Measurements from ENCODE around the gene NINJ1.

DNA sequence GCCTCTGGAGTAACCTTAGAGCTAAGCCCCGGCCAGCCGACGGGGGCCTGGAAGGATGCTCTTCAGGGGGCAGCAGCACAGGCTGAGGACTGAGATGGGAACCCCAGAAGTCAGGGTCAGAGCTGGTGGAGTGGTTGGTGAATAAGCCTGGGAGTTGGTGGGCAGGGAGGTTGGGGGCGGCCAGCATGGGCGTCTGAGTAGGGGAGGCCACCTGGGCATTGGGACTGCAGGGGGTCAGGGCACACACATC, 14.4 kb downstream of the NINJ1 start:
- no peak for TF ChIP-seq POLR2A (IDR thresholded peaks at IDR 0.05)
- no peak for TF ChIP-seq CTCF (IDR thresholded peaks at IDR 0.05)
- TF ChIP-seq EP300 (IDR thresholded peaks at IDR 0.05), result no peak
